ENCODE results near the gene CMTR2.
"Not testable (repeated sequence)": the region's sequence is repeated elsewhere in the genome, so short reads cannot be mapped to it uniquely, and the experiment has no call there.

The CMTR2 gene

GRCh38 chr16:71288890-71289731 lies at the start of gene CMTR2:
Gene CMTR2, minus strand, starts transcription at chr16:71289402. Its CDS starts 3,482 bp downstream, at chr16:71285920.
- peak; percentile 90 for DNase-seq (ENCODE audit: low spot score)

- DNase-seq (ENCODE audit: low spot score) = no peak
Observed at GRCh38 chr16:71338632-71339031, 49.4 kb upstream of the CMTR2 start.

- DNase-seq (ENCODE audit: low spot score) = no peak
Observed at GRCh38 chr16:71338193-71338592, 49.0 kb upstream of the CMTR2 start.

- DNase-seq (ENCODE audit: low spot score) = no peak
Observed at GRCh38 chr16:71337631-71338030, 48.4 kb upstream of the CMTR2 start.

GRCh38 chr16:71328151-71328550 lies 38.9 kb upstream of the CMTR2 start:
- no peak for DNase-seq (ENCODE audit: low spot score)

GRCh38 chr16:71327720-71328119 lies 38.5 kb upstream of the CMTR2 start:
- DNase-seq (ENCODE audit: low spot score) = no peak

- no peak for DNase-seq (ENCODE audit: low spot score)
Observed at GRCh38 chr16:71319999-71320398, 30.8 kb upstream of the CMTR2 start.

GRCh38 chr16:71315269-71315668 lies 26.1 kb upstream of the CMTR2 start:
- no peak for DNase-seq (ENCODE audit: low spot score)

GRCh38 chr16:71313591-71313990 lies 24.4 kb upstream of the CMTR2 start:
- DNase-seq (ENCODE audit: low spot score) = not testable (repeated sequence)

GRCh38 chr16:71311553-71312158 lies 22.5 kb upstream of the CMTR2 start:
- DNase-seq (ENCODE audit: low spot score) = peak; percentile 19

GRCh38 chr16:71303938-71304337 lies 14.7 kb upstream of the CMTR2 start:
- no peak for DNase-seq (ENCODE audit: low spot score)

- no peak for DNase-seq (ENCODE audit: low spot score)
Observed at GRCh38 chr16:71297341-71297634, 8.1 kb upstream of the CMTR2 start.

GRCh38 chr16:71296584-71297340 lies 7.6 kb upstream of the CMTR2 start:
- no peak for DNase-seq (ENCODE audit: low spot score)

- no peak for DNase-seq (ENCODE audit: low spot score)
Observed at GRCh38 chr16:71295950-71296349, 6.7 kb upstream of the CMTR2 start.

GRCh38 chr16:71293919-71294318 lies 4.7 kb upstream of the CMTR2 start:
- no peak for DNase-seq (ENCODE audit: low spot score)

- DNase-seq (ENCODE audit: low spot score) = not testable (repeated sequence)
Observed at GRCh38 chr16:71292095-71292494, 2.9 kb upstream of the CMTR2 start.

- DNase-seq (ENCODE audit: low spot score) = no peak
Observed at GRCh38 chr16:71289732-71290062, 495 bp upstream of the CMTR2 start.

- no peak for DNase-seq (ENCODE audit: low spot score)
Observed at GRCh38 chr16:71288570-71288889, 672 bp downstream of the CMTR2 start.

- no peak for DNase-seq (ENCODE audit: low spot score)
Observed at GRCh38 chr16:71287911-71288310, 1.3 kb downstream of the CMTR2 start.

- DNase-seq (ENCODE audit: low spot score) = no peak
Observed at GRCh38 chr16:71287454-71287853, 1.7 kb downstream of the CMTR2 start.

GRCh38 chr16:71283612-71284011 lies 5.6 kb downstream of the CMTR2 start:
- no peak for DNase-seq (ENCODE audit: low spot score)

GRCh38 chr16:71282943-71283342 lies 6.3 kb downstream of the CMTR2 start:
- no peak for DNase-seq (ENCODE audit: low spot score)

- DNase-seq (ENCODE audit: low spot score) = no peak
Observed at GRCh38 chr16:71276589-71277334, 12.4 kb downstream of the CMTR2 start.
